Measurements from ENCODE around the gene PRR14L. TPM values are rescaled to one million over a fixed set of nuclear protein-coding genes. Genes with fewer than 3 reads are reported as not detected.

Gene PRR14L
- total and polyA plus RNA-seq, 2 of the 13 experiments (the other 11 are each of a cell fraction or from before 2014, with no cell fraction given) = 6.6 to 16.5 TPM

- TF ChIP-seq TMF1 (CRISPR knock-in tag; IDR thresholded peaks at IDR 0.05; ENCODE audit: low read depth) (no peak), ZNF781 (CRISPR knock-in tag; IDR thresholded peaks at IDR 0.05; ENCODE audit: borderline replicate concordance, not compliant biosample characterization) (peak; percentile 4), ZNF33B (CRISPR knock-in tag; IDR thresholded peaks at IDR 0.05) (0 out of 2 replicates have a peak, but pooled peaks have one; percentile 45), SRF (IDR thresholded peaks at IDR 0.05; ENCODE audit: low read depth, low read length) (no peak), TIGD3 (CRISPR knock-in tag; IDR thresholded peaks at IDR 0.05; ENCODE audit: borderline replicate concordance) (no peak), ATF4 (CRISPR knock-in tag; IDR thresholded peaks at IDR 0.05) (peak in 1 of 2 experiments; percentile 38; a peak in 2 of 4 replicates), ZNF260 (CRISPR knock-in tag; IDR thresholded peaks at IDR 0.05; ENCODE audit: borderline replicate concordance, low read depth) (no peak), ZNF616 (CRISPR knock-in tag; IDR thresholded peaks at IDR 0.05; ENCODE audit: low read depth) (no peak), MBNL3 (CRISPR knock-in tag; conservative IDR thresholded peaks at IDR 0.05) (no peak), RAD21 (CRISPR knock-in tag; IDR thresholded peaks at IDR 0.05) (peak; percentile 34; the same call in 1 of the 2 replicates), ZNF615 (CRISPR knock-in tag; IDR thresholded peaks at IDR 0.05; ENCODE audit: borderline replicate concordance) (no peak), TAF1 (CRISPR knock-in tag; IDR thresholded peaks at IDR 0.05) (peak; percentile 74), REPIN1 (CRISPR knock-in tag; IDR thresholded peaks at IDR 0.05; ENCODE audit: borderline replicate concordance, low read depth) (peak; percentile 36; the same call in 1 of the 2 replicates), SRSF9 (IDR thresholded peaks at IDR 0.05; ENCODE audit: borderline replicate concordance, insufficient read depth, low read depth, low read length, poor library complexity, severe bottlenecking) (no peak), CEBPG (CRISPR knock-in tag; IDR thresholded peaks at IDR 0.05) (peak; percentile 14; the same call in 1 of the 2 replicates), ZNF251 (CRISPR knock-in tag; IDR thresholded peaks at IDR 0.05) (no peak), HMG20B (CRISPR knock-in tag; conservative IDR thresholded peaks at IDR 0.05) (no peak), SIN3B (IDR thresholded peaks at IDR 0.05; ENCODE audit: low read length) (no peak), ELF4 (CRISPR knock-in tag; IDR thresholded peaks at IDR 0.05; ENCODE audit: borderline replicate concordance) (peak; percentile 99), ZSCAN22 (CRISPR knock-in tag; IDR thresholded peaks at IDR 0.05) (no peak), CHCHD3 (CRISPR knock-in tag; IDR thresholded peaks at IDR 0.05) (no peak), CBX2 (IDR thresholded peaks at IDR 0.05; ENCODE audit: low read depth, low read length) (no peak), CBX2 (CRISPR knock-in tag; IDR thresholded peaks at IDR 0.05; ENCODE audit: low read depth) (no peak), GMEB2 (CRISPR knock-in tag; IDR thresholded peaks at IDR 0.05; ENCODE audit: low read depth) (no peak), ZNF790 (CRISPR knock-in tag; IDR thresholded peaks at IDR 0.05; ENCODE audit: borderline replicate concordance) (0 out of 2 replicates have a peak, but pooled peaks have one; percentile 53), ZNF160 (CRISPR knock-in tag; IDR thresholded peaks at IDR 0.05) (no peak), ZNF572 (CRISPR knock-in tag; IDR thresholded peaks at IDR 0.05) (no peak)
These were observed 3.9 kb upstream of the PRR14L start, which contains the start of gene DEPDC5 (continued) for GRCh38 chr22:31753634-31754501.

All from HepG2 (cell line).